H9 (cell line): Measurements from ENCODE around the gene MYADM. TPM values are rescaled to one million over a fixed set of nuclear protein-coding genes. Genes with fewer than 3 reads are reported as not detected.

Experiments used
- DNase-seq: peaks from one replicate; pipeline ENCODE4 v3.0.0-alpha.2; 2017
- H2AFZ ChIP-seq: one replicate; pipeline ENCODE4 v1.6.1; 2013; ENCODE audit warnings: mild to moderate bottlenecking, low read length, control low read depth, moderate library complexity
- H2AK5ac ChIP-seq: 2 replicates; pipeline ENCODE4 v1.6.1; 2013; ENCODE audit warnings: low read length, control low read depth, mixed read lengths; ENCODE audit not compliant: insufficient read length
- H2BK120ac ChIP-seq: one replicate; pipeline ENCODE4 v1.6.1; 2013; ENCODE audit warnings: low read depth, mild to moderate bottlenecking, low read length, control low read depth, inconsistent platforms; ENCODE audit not compliant: poor library complexity, severe bottlenecking
- H2BK12ac ChIP-seq: 2 replicates; pipeline ENCODE4 v1.6.1; 2013; ENCODE audit warnings: low read length, control low read depth, mixed read lengths, low read depth; ENCODE audit not compliant: insufficient read length
- H2BK15ac ChIP-seq: 2 replicates; pipeline ENCODE4 v1.6.1; 2013; ENCODE audit warnings: low read depth, low read length, control low read depth
- H2BK20ac ChIP-seq: one replicate; pipeline ENCODE4 v1.6.1; 2013; ENCODE audit warnings: low read depth, mild to moderate bottlenecking, low read length, control low read depth, inconsistent platforms; ENCODE audit not compliant: poor library complexity, severe bottlenecking
- H2BK5ac ChIP-seq: 2 replicates; pipeline ENCODE4 v1.6.1; 2013; ENCODE audit warnings: low read length, control low read depth, mixed read lengths; ENCODE audit not compliant: insufficient read length
- H3K14ac ChIP-seq: 2 replicates; pipeline ENCODE4 v1.6.1; 2013; ENCODE audit warnings: low read length, control low read depth; ENCODE audit not compliant: insufficient read depth
- H3K18ac ChIP-seq: 2 replicates; pipeline ENCODE4 v1.6.1; 2013; ENCODE audit warnings: low read depth, mild to moderate bottlenecking, mixed read lengths, low read length, control low read depth; ENCODE audit not compliant: insufficient read length
- H3K23ac ChIP-seq: 2 replicates; pipeline ENCODE4 v1.6.1; 2013; ENCODE audit warnings: low read length, control low read depth, mixed read lengths, low read depth; ENCODE audit not compliant: insufficient read length
- H3K23me2 ChIP-seq: 2 replicates; pipeline ENCODE4 v1.6.1; 2013; ENCODE audit warnings: low read depth, mild to moderate bottlenecking, mixed read lengths, low read length, control low read depth; ENCODE audit not compliant: insufficient read length, poor library complexity, severe bottlenecking
- H3K27ac ChIP-seq: 2 replicates; pipeline ENCODE4 v1.5.1; 2013; ENCODE audit warnings: low read length, control low read depth, mixed read lengths, low read depth; ENCODE audit not compliant: insufficient read length
- H3K27me3 ChIP-seq: 2 replicates; pipeline ENCODE4 v1.6.1; 2013; ENCODE audit warnings: low read length, control low read depth, inconsistent platforms; ENCODE audit not compliant: insufficient read depth
- H3K4ac ChIP-seq: 2 replicates; pipeline ENCODE4 v1.6.1; 2013; ENCODE audit warnings: low read depth, mild to moderate bottlenecking, control low read depth, inconsistent platforms, low read length, moderate library complexity
- H3K4me1 ChIP-seq: 2 replicates; pipeline ENCODE4 v1.6.1; 2013; ENCODE audit warnings: low read length, control low read depth, inconsistent platforms; ENCODE audit not compliant: insufficient read depth
- H3K4me2 ChIP-seq: 2 replicates; pipeline ENCODE4 v1.6.1; 2013; ENCODE audit warnings: low read length, control low read depth, mixed read lengths; ENCODE audit not compliant: insufficient read length, insufficient read depth
- H3K56ac ChIP-seq: 2 replicates; pipeline ENCODE4 v1.6.1; 2013; ENCODE audit warnings: low read depth, mild to moderate bottlenecking, mixed read lengths, low read length, control low read depth; ENCODE audit not compliant: insufficient read length
- H3K79me1 ChIP-seq: 2 replicates; pipeline ENCODE4 v1.6.1; 2013; ENCODE audit warnings: low read depth, mild to moderate bottlenecking, moderate library complexity, low read length, control low read depth, inconsistent platforms; ENCODE audit not compliant: insufficient read depth, poor library complexity, severe bottlenecking
- H3K79me2 ChIP-seq: 2 replicates; pipeline ENCODE4 v1.6.1; 2013; ENCODE audit warnings: low read length, control low read depth, inconsistent platforms; ENCODE audit not compliant: insufficient read depth
- H3K9ac ChIP-seq: 2 replicates; pipeline ENCODE4 v1.6.1; 2013; ENCODE audit warnings: low read length, control low read depth, mixed read lengths; ENCODE audit not compliant: insufficient read length; ENCODE audit errors: extremely low read depth
- H3K9me3 ChIP-seq: one replicate; pipeline ENCODE4 v1.6.1; 2013; ENCODE audit warnings: low read depth, low read length, inconsistent platforms; ENCODE audit not compliant: control insufficient read depth
- H3T11ph ChIP-seq: one replicate; pipeline ENCODE4 v1.6.1; 2013; ENCODE audit warnings: mild to moderate bottlenecking, low read length, control low read depth, inconsistent platforms
- H4K20me1 ChIP-seq: one replicate; pipeline ENCODE4 v1.6.1; 2013; ENCODE audit not compliant: control insufficient read depth, insufficient read length, insufficient read depth
- H4K5ac ChIP-seq: 2 replicates; pipeline ENCODE4 v1.6.1; 2013; ENCODE audit warnings: low read depth, mild to moderate bottlenecking, mixed read lengths, low read length, control low read depth; ENCODE audit not compliant: insufficient read length
- H4K8ac ChIP-seq: replicated peaks from 2 replicates; pipeline ENCODE4 v1.6.1; 2013; ENCODE audit warnings: low read length, control low read depth, mixed read lengths, low read depth; ENCODE audit not compliant: insufficient read length
- H4K91ac ChIP-seq: 2 replicates; pipeline ENCODE4 v1.6.1; 2013; ENCODE audit warnings: low read depth, mild to moderate bottlenecking, moderate library complexity, mixed read lengths, low read length, control low read depth; ENCODE audit not compliant: insufficient read length
- H3K27ac Mint-ChIP-seq, 3 experiments: 2 replicates in 2 of 3; 3 replicates in 1 of 3; pipeline ENCODE4 v1.8.0; 2020 to 2021; ENCODE audit warnings: mixed read lengths in 3 of 3, mild to moderate bottlenecking in 1 of 3, moderate library complexity in 1 of 3
- H3K27me3 Mint-ChIP-seq: 2 replicates; pipeline ENCODE4 v1.8.0; 2021; ENCODE audit warnings: low read depth, mild to moderate bottlenecking, moderate library complexity, mixed read lengths
- H3K36me3 Mint-ChIP-seq, 3 experiments: 2 replicates in 2 of 3; 3 replicates in 1 of 3; pipeline ENCODE4 v1.8.0; 2020 to 2021; ENCODE audit warnings: low read depth in 3 of 3, mixed read lengths in 3 of 3; ENCODE audit not compliant: insufficient read depth in 1 of 3
- H3K4me1 Mint-ChIP-seq, 2 experiments: 2 replicates each; pipeline ENCODE4 v1.8.0; 2020; ENCODE audit warnings: mixed read lengths in 2 of 2
- H3K4me3 Mint-ChIP-seq, 2 experiments: 2 replicates in 1 of 2; 3 replicates in 1 of 2; pipeline ENCODE4 v1.8.0; 2020 to 2021; ENCODE audit warnings: mild to moderate bottlenecking in 2 of 2, mixed read lengths in 2 of 2, moderate library complexity in 1 of 2
- H3K9me3 Mint-ChIP-seq, 2 experiments: 2 replicates in 1 of 2; 3 replicates in 1 of 2; pipeline ENCODE4 v1.8.0; 2020; ENCODE audit warnings: mild to moderate bottlenecking in 2 of 2, mixed read lengths in 2 of 2, moderate library complexity in 1 of 2
- WGBS: extraction: QIAGEN DNeasy Blood & Tissue Kit; methylation state at CpG from one replicate; pipeline ENCODE4 v1.1.7; 2013; ENCODE audit warnings: missing lambda C conversion rate, low lambda C conversion rate, mixed read lengths; ENCODE audit not compliant: insufficient read length; ENCODE audit errors: extremely low coverage; 5-methylcytosine and 5-hydroxymethylcytosine counted together
- total RNA-seq: library from RNA; stranded (reverse); gene quantifications from 2 replicates; pipeline ENCODE4 v1.2.1, GENCODE V29; 2021
- TF ChIP-seq, protein P1 (sequence below): fragments of 200-600 bp; sonication (generic); conservative IDR thresholded peaks from 3 replicates; pipeline ENCODE4 v1.8.0; 2021; ENCODE audit warnings: antibody characterized with exemption, mild to moderate bottlenecking

Gene MYADM
- total RNA-seq, 1 experiment from 2014 or later, result 116 TPM

GRCh38 chr19:53896682-53897081 is 29.0 kb downstream of the MYADM start:
- H4K8ac ChIP-seq, result no peak overlapping the region
- no peak overlapping the region for H2BK120ac ChIP-seq
- H3K9ac ChIP-seq, result no peak overlapping the region
- no peak overlapping the region for H2AFZ ChIP-seq
- H3T11ph ChIP-seq, result no peak overlapping the region
- no peaks in the 10 kb centered on the region for H3K79me2 ChIP-seq
- H3K14ac ChIP-seq, result no peak overlapping the region
- H2BK15ac ChIP-seq, result no peak overlapping the region
- H4K5ac ChIP-seq, result no peak overlapping the region
- H4K20me1 ChIP-seq, result no peaks in the 10 kb centered on the region
- no peak overlapping the region for H2BK20ac ChIP-seq
- H3K4me3 Mint-ChIP-seq, result peak overlapping the region in 1 of 2 experiments; percentile 25; a peak in 3 of 5 replicates
- H2AK5ac ChIP-seq, result no peak overlapping the region
- H3K27ac Mint-ChIP-seq, result peak overlapping the region in 1 of 3 experiments; percentile 41; a peak in 1 of 7 replicates
- peaks cover 8 to 15% (median 14%) of the 10 kb centered on the region in 3 experiments; a peak in 5 of 7 replicates for H3K36me3 Mint-ChIP-seq
- H2BK12ac ChIP-seq, result no peak overlapping the region
- H3K9me3 ChIP-seq, result no peaks in the 10 kb centered on the region
- H3K27ac ChIP-seq, result no peak overlapping the region
- peaks cover 6% of the 10 kb centered on the region for H3K23me2 ChIP-seq
- H3K79me1 ChIP-seq, result no peaks in the 10 kb centered on the region
- H2BK5ac ChIP-seq, result no peak overlapping the region
- no peak overlapping the region for H3K4ac ChIP-seq
- H3K4me1 ChIP-seq, result 0 out of 2 replicates have a peak, but pooled peaks cover 3% of the 10 kb centered on the region
- H3K18ac ChIP-seq, result no peak overlapping the region
- WGBS, result no CpG with 5 or more reads among the region's 4 CpGs
- H3K4me2 ChIP-seq, result no peak overlapping the region
- no peak overlapping the region for H4K91ac ChIP-seq
- peaks cover 37 to 56% of the 10 kb centered on the region in 2 experiments for H3K4me1 Mint-ChIP-seq
- no peak overlapping the region for H3K56ac ChIP-seq
- H3K27me3 ChIP-seq, result no peaks in the 10 kb centered on the region
- H3K9me3 Mint-ChIP-seq, result no peaks in the 10 kb centered on the region; a peak in 1 of 5 replicates
- no peak overlapping the region for H3K23ac ChIP-seq
- H3K27me3 Mint-ChIP-seq, result peaks cover 10% of the 10 kb centered on the region
- DNase-seq, result no peak
- TF ChIP-seq, protein P1, sequence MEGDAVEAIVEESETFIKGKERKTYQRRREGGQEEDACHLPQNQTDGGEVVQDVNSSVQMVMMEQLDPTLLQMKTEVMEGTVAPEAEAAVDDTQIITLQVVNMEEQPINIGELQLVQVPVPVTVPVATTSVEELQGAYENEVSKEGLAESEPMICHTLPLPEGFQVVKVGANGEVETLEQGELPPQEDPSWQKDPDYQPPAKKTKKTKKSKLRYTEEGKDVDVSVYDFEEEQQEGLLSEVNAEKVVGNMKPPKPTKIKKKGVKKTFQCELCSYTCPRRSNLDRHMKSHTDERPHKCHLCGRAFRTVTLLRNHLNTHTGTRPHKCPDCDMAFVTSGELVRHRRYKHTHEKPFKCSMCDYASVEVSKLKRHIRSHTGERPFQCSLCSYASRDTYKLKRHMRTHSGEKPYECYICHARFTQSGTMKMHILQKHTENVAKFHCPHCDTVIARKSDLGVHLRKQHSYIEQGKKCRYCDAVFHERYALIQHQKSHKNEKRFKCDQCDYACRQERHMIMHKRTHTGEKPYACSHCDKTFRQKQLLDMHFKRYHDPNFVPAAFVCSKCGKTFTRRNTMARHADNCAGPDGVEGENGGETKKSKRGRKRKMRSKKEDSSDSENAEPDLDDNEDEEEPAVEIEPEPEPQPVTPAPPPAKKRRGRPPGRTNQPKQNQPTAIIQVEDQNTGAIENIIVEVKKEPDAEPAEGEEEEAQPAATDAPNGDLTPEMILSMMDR, result no peak
